OCI-LY1 (cell line): ENCODE results near the gene SEMA3G.

Experiments used
- H2AFZ ChIP-seq: fragments of 200-600 bp; sonication (generic), shearing (Covaris generic); 2 replicates; pipeline ENCODE4 v1.6.0; 2014; ENCODE audit warnings: antibody characterized with exemption, mild to moderate bottlenecking, low read length
- H3F3A ChIP-seq: fragments of 200-600 bp; sonication (generic), shearing (Covaris generic); 2 replicates; pipeline ENCODE4 v1.6.0; 2014; ENCODE audit warnings: mild to moderate bottlenecking, antibody characterized with exemption, low read length, moderate library complexity; ENCODE audit not compliant: insufficient read depth
- H3K27ac ChIP-seq: fragments of 200-600 bp; sonication (generic); 2 replicates; pipeline ENCODE4 v1.5.1; 2014; ENCODE audit warnings: low read length, mixed run types, mild to moderate bottlenecking, low read depth; ENCODE audit not compliant: poor library complexity, severe bottlenecking
- H3K27me3 ChIP-seq: fragments of 200-600 bp; sonication (generic); 2 replicates; pipeline ENCODE4 v1.6.0; 2014; ENCODE audit warnings: antibody characterized with exemption, mild to moderate bottlenecking, low read length, moderate library complexity; ENCODE audit not compliant: insufficient read depth
- H3K36me3 ChIP-seq: fragments of 200-600 bp; sonication (generic); 2 replicates; pipeline ENCODE4 v1.6.1; 2014; ENCODE audit warnings: mild to moderate bottlenecking, antibody characterized with exemption, low read length, moderate library complexity, mixed read lengths; ENCODE audit not compliant: insufficient read depth
- H3K4me1 ChIP-seq: fragments of 200-600 bp; sonication (generic); 2 replicates; pipeline ENCODE4 v1.5.1; 2014; ENCODE audit warnings: mild to moderate bottlenecking, low read length, moderate library complexity; ENCODE audit not compliant: insufficient read depth, severe bottlenecking
- H3K4me2 ChIP-seq: fragments of 200-600 bp; sonication (generic), shearing (Covaris generic); 2 replicates; pipeline ENCODE4 v1.6.1; 2014; ENCODE audit warnings: low read length
- H3K4me3 ChIP-seq: fragments of 200-600 bp; sonication (generic); 2 replicates; pipeline ENCODE4 v1.5.1; 2014; ENCODE audit warnings: low read length, low read depth, mild to moderate bottlenecking, mixed read lengths; ENCODE audit not compliant: poor library complexity, severe bottlenecking
- H3K79me2 ChIP-seq: fragments of 200-600 bp; shearing (Covaris generic); 2 replicates; pipeline ENCODE4 v1.6.1; 2016; ENCODE audit warnings: mixed run types, low read length, mixed read lengths; ENCODE audit not compliant: insufficient read depth
- H3K9ac ChIP-seq: fragments of 200-600 bp; sonication (generic), shearing (Covaris generic); 2 replicates; pipeline ENCODE4 v1.6.1; 2014; ENCODE audit warnings: mild to moderate bottlenecking, low read length, mixed read lengths
- H3K9me2 ChIP-seq: fragments of 200-600 bp; sonication (generic), shearing (Covaris generic); 2 replicates; pipeline ENCODE4 v1.6.1; 2014; ENCODE audit warnings: low read depth, mild to moderate bottlenecking, low read length, mixed read lengths
- H3K9me3 ChIP-seq: fragments of 200-600 bp; shearing (Covaris generic); 2 replicates; pipeline ENCODE4 v1.6.1; 2014; ENCODE audit warnings: low read length, mixed read lengths
- H4K20me1 ChIP-seq: fragments of 200-600 bp; sonication (generic), shearing (Covaris generic); 2 replicates; pipeline ENCODE4 v1.6.0; 2016; ENCODE audit warnings: mild to moderate bottlenecking, low read length; ENCODE audit not compliant: insufficient read depth
- EZH2 ChIP-seq: fragments of 200-600 bp; sonication (generic), shearing (Covaris generic); IDR thresholded peaks from 2 replicates; pipeline ENCODE4 v1.8.0; 2017; ENCODE audit warnings: borderline replicate concordance, mixed run types, mild to moderate bottlenecking, antibody characterized with exemption, low read length, moderate library complexity, mixed read lengths
- TF ChIP-seq, protein P1 (sequence below): fragments of 200-600 bp; sonication (generic), shearing (Covaris generic); IDR thresholded peaks from 2 replicates; pipeline ENCODE4 v1.5.1; 2017; ENCODE audit warnings: mild to moderate bottlenecking, antibody characterized with exemption, low read length, moderate library complexity, mixed read lengths

Gene SEMA3G

GRCh38 chr3:52433328-52433995 is 11.4 kb downstream of the SEMA3G start:
- Histone ChIP-seq H3K4me3 (no peak overlapping the region), H3K9ac (no peak overlapping the region), H3K36me3 (no peaks in the 10 kb centered on the region), H3K4me1 (peaks cover 4% of the 10 kb centered on the region), H3K4me2 (no peak overlapping the region), H3K79me2 (no peaks in the 10 kb centered on the region), H3K27me3 (no peaks in the 10 kb centered on the region), H3K9me2 (no peaks in the 10 kb centered on the region), H4K20me1 (no peaks in the 10 kb centered on the region), H3K27ac (no peak overlapping the region), H3F3A (no peaks in the 10 kb centered on the region), H3K9me3 (no peaks in the 10 kb centered on the region), H2AFZ (no peak overlapping the region)
- TF ChIP-seq, protein P1, sequence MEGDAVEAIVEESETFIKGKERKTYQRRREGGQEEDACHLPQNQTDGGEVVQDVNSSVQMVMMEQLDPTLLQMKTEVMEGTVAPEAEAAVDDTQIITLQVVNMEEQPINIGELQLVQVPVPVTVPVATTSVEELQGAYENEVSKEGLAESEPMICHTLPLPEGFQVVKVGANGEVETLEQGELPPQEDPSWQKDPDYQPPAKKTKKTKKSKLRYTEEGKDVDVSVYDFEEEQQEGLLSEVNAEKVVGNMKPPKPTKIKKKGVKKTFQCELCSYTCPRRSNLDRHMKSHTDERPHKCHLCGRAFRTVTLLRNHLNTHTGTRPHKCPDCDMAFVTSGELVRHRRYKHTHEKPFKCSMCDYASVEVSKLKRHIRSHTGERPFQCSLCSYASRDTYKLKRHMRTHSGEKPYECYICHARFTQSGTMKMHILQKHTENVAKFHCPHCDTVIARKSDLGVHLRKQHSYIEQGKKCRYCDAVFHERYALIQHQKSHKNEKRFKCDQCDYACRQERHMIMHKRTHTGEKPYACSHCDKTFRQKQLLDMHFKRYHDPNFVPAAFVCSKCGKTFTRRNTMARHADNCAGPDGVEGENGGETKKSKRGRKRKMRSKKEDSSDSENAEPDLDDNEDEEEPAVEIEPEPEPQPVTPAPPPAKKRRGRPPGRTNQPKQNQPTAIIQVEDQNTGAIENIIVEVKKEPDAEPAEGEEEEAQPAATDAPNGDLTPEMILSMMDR, result no peak
- no peak for TF ChIP-seq EZH2

GRCh38 chr3:52432691-52433141 is 12.2 kb downstream of the SEMA3G start:
- Histone ChIP-seq H3K4me1 (peaks cover 4% of the 10 kb centered on the region), H3K9me3 (no peaks in the 10 kb centered on the region), H3K9me2 (no peaks in the 10 kb centered on the region), H3K36me3 (no peaks in the 10 kb centered on the region), H3K9ac (no peak overlapping the region), H3K27me3 (no peaks in the 10 kb centered on the region), H4K20me1 (no peaks in the 10 kb centered on the region), H3F3A (no peaks in the 10 kb centered on the region), H3K4me2 (no peak overlapping the region), H2AFZ (no peak overlapping the region), H3K4me3 (no peak overlapping the region), H3K79me2 (no peaks in the 10 kb centered on the region), H3K27ac (no peak overlapping the region)
- TF ChIP-seq, protein P1, result no peak
- no peak for TF ChIP-seq EZH2

GRCh38 chr3:52432225-52432624 is 12.7 kb downstream of the SEMA3G start:
- H3K79me2 ChIP-seq, result no peaks in the 10 kb centered on the region
- H3K9me3 ChIP-seq, result no peaks in the 10 kb centered on the region
- H3K4me3 ChIP-seq, result no peak overlapping the region
- no peak overlapping the region for H3K9ac ChIP-seq
- no peaks in the 10 kb centered on the region for H3K27me3 ChIP-seq
- no peak overlapping the region for H3K27ac ChIP-seq
- H3K4me2 ChIP-seq, result no peak overlapping the region
- no peaks in the 10 kb centered on the region for H3F3A ChIP-seq
- H3K36me3 ChIP-seq, result no peaks in the 10 kb centered on the region
- TF ChIP-seq, protein P1, result no peak
- no peak for TF ChIP-seq EZH2
- peaks cover 4% of the 10 kb centered on the region for H3K4me1 ChIP-seq
- no peaks in the 10 kb centered on the region for H3K9me2 ChIP-seq
- no peaks in the 10 kb centered on the region for H4K20me1 ChIP-seq
- no peak overlapping the region for H2AFZ ChIP-seq
